IPS DF 19.7 (cell line): Measurements from ENCODE around the gene SERTAD4.
"Not testable (repeated sequence)": the region's sequence is repeated elsewhere in the genome, so short reads cannot be mapped to it uniquely, and the experiment has no call there.

Experiments used
- DNase-seq: peaks from one replicate; pipeline ENCODE4 v3.0.0-alpha.2; 2013; ENCODE audit warnings: low read depth, low spot score

The SERTAD4 gene

GRCh38 chr1:210260096-210260495, 27.5 kb downstream of the SERTAD4 start:
- DNase-seq, result no peak

GRCh38 chr1:210262167-210262896, 29.7 kb downstream of the SERTAD4 start:
- no peak for DNase-seq

GRCh38 chr1:210262897-210263272, 30.3 kb downstream of the SERTAD4 start:
- DNase-seq, result no peak

GRCh38 chr1:210263963-210264362, 31.4 kb downstream of the SERTAD4 start:
- DNase-seq, result no peak

GRCh38 chr1:210264496-210265380, 32.1 kb downstream of the SERTAD4 start:
- no peak for DNase-seq

- not testable (repeated sequence) for DNase-seq
Measured at GRCh38 chr1:210265392-210265955, 32.9 kb downstream of the SERTAD4 start.

GRCh38 chr1:210269981-210270380, 37.4 kb downstream of the SERTAD4 start:
- DNase-seq, result no peak

- DNase-seq, result no peak
Measured at GRCh38 chr1:210272666-210273065, 40.1 kb downstream of the SERTAD4 start.

- DNase-seq, result no peak
Measured at GRCh38 chr1:210280221-210280620, 47.6 kb downstream of the SERTAD4 start.

GRCh38 chr1:210288116-210288515, 55.5 kb downstream of the SERTAD4 start:
- DNase-seq, result no peak

GRCh38 chr1:210289248-210289647, 56.7 kb downstream of the SERTAD4 start:
- no peak for DNase-seq

- DNase-seq, result no peak
Measured at GRCh38 chr1:210291081-210291764, 58.6 kb downstream of the SERTAD4 start.

GRCh38 chr1:210291786-210292230, 59.2 kb downstream of the SERTAD4 start:
- no peak for DNase-seq

- no peak for DNase-seq
Measured at GRCh38 chr1:210292231-210292871, 59.8 kb downstream of the SERTAD4 start.

GRCh38 chr1:210293171-210293607, 60.6 kb downstream of the SERTAD4 start:
- no peak for DNase-seq

GRCh38 chr1:210294999-210295745, 62.6 kb downstream of the SERTAD4 start:
- DNase-seq, result no peak
